Amniotic epithelial cell (primary cell): Measurements from ENCODE around the gene FOSB.
"Not testable (repeated sequence)": the region's sequence is repeated elsewhere in the genome, so short reads cannot be mapped to it uniquely, and the experiment has no call there.

Source experiments
- DNase-seq: peaks from one replicate; pipeline ENCODE4 v3.0.0-alpha.2; 2010; ENCODE audit warnings: low read depth

Gene FOSB

GRCh38 chr19:45467456-45468158 lies at the start of gene FOSB:
Gene FOSB, plus strand, starts transcription at chr19:45467996. Its CDS starts 591 bp downstream, at chr19:45468587.
- peak; percentile 87 for DNase-seq

GRCh38 chr19:45418802-45419201 lies 49.0 kb upstream of the FOSB start:
- DNase-seq: no peak

- no peak for DNase-seq
Measured at GRCh38 chr19:45419396-45419795, 48.4 kb upstream of the FOSB start.

- no peak for DNase-seq
Measured at GRCh38 chr19:45419895-45420294, 47.9 kb upstream of the FOSB start.

GRCh38 chr19:45420356-45420755 lies 47.4 kb upstream of the FOSB start:
- no peak for DNase-seq

GRCh38 chr19:45420871-45421270 lies 46.9 kb upstream of the FOSB start:
- DNase-seq: no peak

GRCh38 chr19:45421947-45422498 lies 45.8 kb upstream of the FOSB start:
- no peak for DNase-seq

- no peak for DNase-seq
Measured at GRCh38 chr19:45423033-45423588, 44.7 kb upstream of the FOSB start.

- peak; percentile 94 for DNase-seq
Measured at GRCh38 chr19:45423589-45424190, 44.1 kb upstream of the FOSB start, which contains the start of gene ERCC1. Gene ERCC1, minus strand, starts transcription at chr19:45423917. Its CDS starts 543 bp downstream, at chr19:45423374.

- DNase-seq: peak; percentile 96
Measured at GRCh38 chr19:45424191-45425058, 43.4 kb upstream of the FOSB start.

- DNase-seq: no peak
Measured at GRCh38 chr19:45428384-45429231, 39.2 kb upstream of the FOSB start.

GRCh38 chr19:45429896-45430295 lies 37.9 kb upstream of the FOSB start:
- DNase-seq: not testable (repeated sequence)

GRCh38 chr19:45431008-45431407 lies 36.8 kb upstream of the FOSB start:
- peak; percentile 69 for DNase-seq

GRCh38 chr19:45432543-45432942 lies 35.3 kb upstream of the FOSB start:
- DNase-seq: not testable (repeated sequence)

GRCh38 chr19:45437328-45437727 lies 30.5 kb upstream of the FOSB start:
- no peak for DNase-seq

- DNase-seq: no peak
Measured at GRCh38 chr19:45439190-45439568, 28.6 kb upstream of the FOSB start.

GRCh38 chr19:45439569-45440258 lies 28.1 kb upstream of the FOSB start:
- peak; percentile 70 for DNase-seq

GRCh38 chr19:45440259-45440638 lies 27.5 kb upstream of the FOSB start:
- DNase-seq: no peak

GRCh38 chr19:45440873-45441654 lies 26.7 kb upstream of the FOSB start:
- DNase-seq: peak; percentile 58

GRCh38 chr19:45442408-45442777 lies 25.4 kb upstream of the FOSB start:
- no peak for DNase-seq
